Activated CD8-positive, alpha-beta memory T cell treated with anti-CD3 and anti-CD28 coated beads, Interleukin-2, amount 50 U/mL, for 24 hours (primary cell): ENCODE data around the gene BANK1.

Experiments used
- DNase-seq: peaks from one replicate; pipeline ENCODE4 v3.0.0-alpha.2; 2020; ENCODE audit errors: extremely low read depth

BANK1 gene

DNA sequence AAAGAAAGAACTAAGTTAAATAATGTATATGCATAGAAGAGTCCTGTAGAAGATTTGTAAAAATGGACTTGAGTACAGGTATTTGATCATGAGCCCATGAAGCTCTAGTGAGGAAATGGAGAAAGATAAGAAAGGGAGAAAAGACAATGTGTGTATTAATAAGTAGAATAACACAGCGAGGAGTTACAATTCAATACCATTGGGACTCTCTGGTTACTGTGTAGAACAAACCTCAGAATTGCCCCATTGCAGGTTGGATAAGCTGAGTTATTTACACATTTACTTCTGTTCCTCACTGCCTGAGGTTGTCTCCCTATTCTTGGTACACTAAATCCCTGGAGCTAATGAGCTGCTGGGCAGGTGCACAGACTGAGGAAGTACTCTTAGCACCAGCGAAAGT lies 33.3 kb downstream of the BANK1 start:
- no peak for DNase-seq

DNA sequence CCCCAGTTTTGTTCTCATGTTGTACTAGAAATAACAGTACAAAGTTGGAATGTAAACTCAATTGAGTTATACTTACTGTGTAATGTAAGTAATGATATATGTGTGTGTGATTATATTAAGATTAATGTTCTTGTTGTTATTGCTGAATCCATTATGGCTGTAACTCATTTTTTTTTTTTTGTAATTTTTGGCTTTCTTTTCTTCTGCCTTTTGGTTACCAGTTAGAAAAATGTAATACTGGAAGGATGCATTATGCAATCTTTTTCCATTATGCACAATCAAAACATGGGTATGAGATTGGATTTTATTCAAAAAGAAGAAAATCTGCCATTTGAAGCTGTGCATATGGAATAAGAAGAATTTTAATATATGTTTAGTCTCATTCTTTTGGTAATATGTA lies 34.0 kb downstream of the BANK1 start:
- DNase-seq, result no peak

DNA sequence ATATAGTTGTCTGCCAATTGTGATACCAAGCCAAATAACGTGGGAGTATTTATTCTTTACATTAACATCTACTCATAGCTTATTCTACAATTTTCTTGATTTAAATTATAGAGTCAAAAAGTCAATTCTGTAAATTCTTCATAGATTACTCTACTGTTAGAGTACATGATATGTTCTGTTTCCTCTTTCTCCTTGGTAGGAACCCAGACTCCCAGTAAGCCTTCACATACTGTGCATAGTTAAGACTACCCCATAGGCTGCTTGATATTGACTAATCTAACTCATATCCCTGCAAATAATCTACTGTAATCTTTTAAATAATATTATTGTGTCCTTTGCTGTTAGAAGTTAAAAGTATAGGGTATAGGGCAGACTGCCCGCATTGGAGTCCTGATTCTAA lies 35.4 kb downstream of the BANK1 start:
- no peak for DNase-seq

DNA sequence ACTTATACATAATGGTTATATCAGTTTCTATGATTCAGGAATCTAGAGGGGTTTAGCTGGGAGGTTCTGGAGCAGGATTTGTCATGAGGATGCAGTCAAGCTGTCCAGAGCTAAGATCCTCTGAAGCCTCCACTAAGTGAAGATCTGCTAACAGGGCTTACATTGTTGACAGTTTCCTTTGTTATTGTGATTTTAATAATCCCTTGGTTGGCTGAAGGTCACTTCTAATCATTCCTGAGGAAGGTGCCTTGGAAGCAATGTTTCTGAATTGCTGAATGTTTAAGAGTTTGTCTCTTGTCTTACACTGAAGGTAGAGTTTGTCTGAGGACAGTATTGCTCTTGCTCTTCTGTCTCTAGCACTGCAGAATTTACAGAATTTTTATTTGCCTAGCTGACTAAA lies 41.3 kb downstream of the BANK1 start:
- no peak for DNase-seq

GRCh38 chr4:101833480-101833879 lies 43.0 kb downstream of the BANK1 start:
- DNase-seq, result no peak

DNA sequence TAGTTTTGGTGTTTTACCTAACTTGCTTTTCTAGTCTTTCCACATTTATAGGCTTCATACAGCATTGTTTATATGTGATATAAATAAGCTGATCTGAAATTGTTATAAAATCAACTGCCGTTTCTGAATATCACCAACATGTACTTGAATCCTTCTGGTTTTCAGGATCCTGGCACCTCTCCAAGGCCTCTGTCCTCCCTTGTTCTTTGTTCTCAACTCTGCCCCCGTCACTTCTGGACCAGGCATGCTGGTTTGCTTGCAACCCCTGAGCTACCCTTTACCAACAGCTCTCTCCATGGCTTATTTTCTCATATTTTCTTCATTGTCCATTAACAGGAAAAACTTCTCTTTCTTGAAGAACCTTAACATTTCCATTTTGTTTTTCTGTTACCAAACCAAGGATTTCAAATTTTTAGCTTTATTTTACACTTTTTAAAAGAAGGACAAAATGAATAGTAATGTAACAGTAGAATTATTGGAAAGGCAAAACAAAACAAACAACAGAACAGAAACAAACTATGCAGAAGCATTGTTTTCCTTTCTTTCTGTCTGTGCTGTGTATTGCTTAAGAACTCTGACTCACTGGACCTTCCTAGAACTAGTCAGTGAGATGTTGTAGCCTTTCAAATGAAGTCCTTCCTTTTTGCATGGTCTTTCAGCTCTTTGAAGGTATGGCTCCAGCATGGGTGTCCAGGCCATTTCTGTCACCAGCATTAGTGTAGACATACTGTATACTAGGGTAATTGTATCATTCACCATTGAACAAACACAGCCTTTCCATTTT lies 44.8 kb downstream of the BANK1 start:
- DNase-seq, result no peak

GRCh38 chr4:101843054-101843453 lies 52.5 kb downstream of the BANK1 start:
- no peak for DNase-seq

- DNase-seq, result no peak
These were observed 56.0 kb downstream of the BANK1 start for GRCh38 chr4:101846550-101846949.

DNA sequence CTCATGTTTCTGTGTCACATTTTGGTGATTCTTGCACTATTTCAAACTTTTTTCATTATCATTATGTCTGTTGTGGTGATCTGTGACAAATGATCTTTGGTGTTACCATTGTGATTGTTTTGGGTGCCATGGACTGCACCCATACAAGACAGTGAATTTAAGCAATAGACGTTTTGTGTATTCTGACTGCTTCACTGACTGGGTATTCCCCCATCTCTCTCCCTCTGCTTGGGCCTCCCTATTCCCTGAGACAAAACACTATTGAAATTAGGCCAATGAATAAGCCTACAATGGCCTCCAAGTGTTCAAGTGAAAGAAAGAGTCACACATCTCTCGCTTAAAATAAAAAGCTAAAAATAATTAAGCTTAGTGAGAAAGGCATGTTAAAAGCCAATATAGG lies 60.2 kb downstream of the BANK1 start:
- no peak for DNase-seq

DNA sequence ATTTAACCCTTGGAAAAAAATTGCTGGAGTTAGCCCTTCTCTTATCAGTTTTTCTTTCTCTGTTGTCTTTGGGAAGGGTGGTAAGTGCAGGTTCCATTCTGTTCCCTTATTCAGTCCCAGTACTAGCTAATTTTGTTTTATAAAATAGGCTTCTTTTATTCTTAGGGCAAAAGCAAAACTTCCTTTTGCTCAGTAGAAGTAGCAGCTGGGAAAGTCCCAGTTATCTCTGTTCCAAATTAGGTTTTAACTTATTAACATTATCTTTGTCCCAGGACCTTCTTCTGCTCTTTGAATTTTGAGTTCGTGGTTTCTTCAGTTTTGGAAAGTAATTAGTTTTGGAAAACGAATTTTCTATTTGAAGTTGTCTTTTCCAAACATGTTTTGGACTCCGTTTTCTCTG lies 61.1 kb downstream of the BANK1 start:
- DNase-seq, result no peak

DNA sequence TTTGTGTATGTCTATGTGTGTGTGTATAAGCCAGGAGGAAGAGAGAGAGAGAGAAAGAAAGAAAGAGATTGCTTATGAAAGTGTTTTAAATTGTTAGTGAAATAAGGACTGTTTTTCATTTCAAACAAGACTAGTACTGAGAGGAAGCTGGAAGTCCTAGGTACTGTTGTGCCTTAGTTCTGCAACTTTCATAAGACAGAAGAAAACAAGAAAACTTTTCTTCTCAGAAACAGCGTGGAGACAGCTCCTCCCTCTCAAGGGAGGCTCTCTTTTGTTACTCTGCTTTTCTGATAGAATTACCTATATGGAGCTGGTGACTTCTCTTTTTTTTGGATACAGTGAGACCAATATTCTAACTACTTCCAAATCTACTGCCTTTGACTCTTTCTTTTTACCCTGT lies 62.5 kb downstream of the BANK1 start:
- no peak for DNase-seq

DNA sequence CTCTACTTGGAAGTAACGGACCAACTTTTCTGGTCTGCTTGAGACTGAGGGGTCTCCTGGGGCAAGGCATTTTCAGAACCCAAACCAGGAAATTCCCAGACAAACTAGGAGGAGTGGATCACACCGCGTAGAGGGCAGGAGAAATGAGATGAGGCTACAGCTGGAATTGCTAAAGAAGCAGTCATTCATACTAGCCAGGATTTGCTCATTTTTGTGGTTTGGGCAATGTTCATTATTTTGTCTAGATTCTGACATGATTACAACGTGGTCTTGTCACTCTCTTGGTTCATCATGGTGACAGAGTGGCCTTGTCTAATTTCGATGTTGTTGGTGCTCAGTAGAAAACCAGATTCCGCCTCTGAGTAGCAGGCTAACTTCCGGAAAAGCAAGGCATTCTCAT lies 63.2 kb downstream of the BANK1 start:
- no peak for DNase-seq

- no peak for DNase-seq
These were observed 64.7 kb downstream of the BANK1 start for GRCh38 chr4:101855239-101855638.

DNA sequence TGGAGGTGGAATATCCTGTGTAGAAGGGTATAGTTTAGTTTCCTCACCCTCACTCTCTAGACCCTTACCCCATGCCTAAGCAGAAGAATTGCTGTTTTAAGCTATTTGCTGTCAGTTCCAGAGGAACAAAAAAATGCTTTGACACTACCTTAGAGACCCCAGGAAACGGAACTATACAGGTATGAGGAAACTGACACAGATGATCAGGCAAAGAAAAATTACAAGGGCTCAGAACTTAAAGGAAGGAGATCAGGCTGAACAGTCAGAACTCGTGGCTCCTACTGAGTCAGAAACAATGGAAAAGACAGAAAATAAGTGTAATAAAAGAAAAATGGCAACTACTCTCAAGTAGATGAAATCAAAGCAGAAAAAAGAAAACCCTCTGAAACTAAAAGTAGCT lies 65.6 kb downstream of the BANK1 start:
- DNase-seq, result no peak

GRCh38 chr4:101857176-101857575 lies 66.6 kb downstream of the BANK1 start:
- DNase-seq, result no peak

DNA sequence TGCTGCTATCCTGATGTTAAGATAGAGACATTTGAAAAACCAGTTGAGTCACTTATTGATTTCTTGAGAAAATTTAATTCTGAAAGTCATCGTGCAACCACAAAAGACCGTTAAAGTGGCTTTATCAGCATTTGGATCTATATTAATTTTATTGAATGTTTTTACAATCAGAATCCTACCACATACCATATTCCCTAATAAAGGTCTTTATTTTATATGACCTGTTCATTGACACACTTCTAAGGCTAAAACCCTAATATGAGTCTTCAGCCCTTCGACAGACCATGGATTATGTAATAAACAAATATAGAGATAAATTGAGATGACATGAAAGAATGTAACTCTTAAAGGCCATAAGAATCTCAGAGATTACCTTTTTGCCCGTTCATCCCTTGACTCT lies 68.1 kb downstream of the BANK1 start:
- no peak for DNase-seq

DNA sequence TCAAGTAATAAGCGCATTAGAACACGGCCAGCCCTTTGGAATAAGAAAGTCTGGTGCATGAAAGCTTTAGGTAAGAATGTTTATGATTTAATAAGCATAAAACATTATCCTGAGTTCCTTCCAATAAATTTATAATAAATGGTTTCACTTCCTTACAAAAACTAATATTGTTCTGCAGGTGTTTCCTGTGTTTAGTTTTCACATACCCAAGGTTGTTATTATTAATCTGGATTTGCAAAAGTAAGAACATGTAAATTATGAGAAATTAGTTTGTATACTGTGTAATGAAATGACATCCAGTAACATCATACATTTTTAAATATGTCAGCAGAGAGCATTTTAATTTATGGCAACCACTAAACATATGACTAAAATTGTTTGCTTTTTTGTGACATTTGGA lies 72.1 kb downstream of the BANK1 start:
- no peak for DNase-seq

DNA sequence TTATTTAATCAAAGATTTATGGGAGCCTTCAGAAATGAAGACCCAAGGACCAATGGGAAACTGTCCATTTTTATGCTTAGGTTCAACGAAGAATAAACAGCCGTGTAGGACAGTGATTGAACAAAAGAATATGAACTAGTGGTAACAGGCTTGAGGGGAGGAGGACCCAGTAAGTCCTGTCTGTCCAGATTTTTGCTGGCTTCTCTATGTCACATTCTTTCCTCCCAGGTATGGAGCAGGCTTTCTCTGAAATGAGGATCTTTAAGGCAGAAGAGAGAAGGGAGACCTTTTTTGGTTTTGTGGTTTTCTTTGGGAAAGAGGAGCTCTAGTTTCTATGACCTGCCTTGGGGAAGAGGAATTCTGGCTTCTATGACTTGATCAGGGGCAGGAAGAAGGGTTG lies 74.1 kb downstream of the BANK1 start:
- no peak for DNase-seq

DNA sequence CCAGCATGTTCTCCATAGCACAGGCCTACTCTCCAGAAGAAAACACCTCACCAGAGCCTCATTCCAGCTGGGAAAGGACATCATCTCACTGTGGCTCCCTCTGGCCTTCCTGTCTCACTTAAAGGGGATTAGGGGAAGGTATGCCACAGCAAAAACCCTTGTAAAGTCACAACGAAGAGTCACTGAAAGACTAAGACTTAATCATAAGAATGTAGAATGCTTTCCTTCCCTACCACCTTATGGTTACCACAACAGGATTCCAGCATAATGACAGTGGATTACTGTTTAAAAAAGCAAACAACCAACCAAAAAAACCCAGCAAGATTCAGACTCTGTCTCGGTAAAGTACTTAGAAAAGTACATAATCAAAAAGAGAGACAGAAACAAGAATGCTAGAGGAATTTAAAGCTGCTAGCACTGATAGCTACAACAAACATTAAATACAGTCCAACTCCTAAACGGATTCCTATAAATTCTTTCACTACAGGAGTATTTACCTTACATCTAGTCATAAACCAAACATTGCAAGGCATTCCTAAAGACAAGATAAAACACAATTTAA lies 75.1 kb downstream of the BANK1 start:
- no peak for DNase-seq

- DNase-seq, result no peak
These were observed 80.3 kb downstream of the BANK1 start for GRCh38 chr4:101870874-101871273.

- DNase-seq, result no peak
These were observed 81.6 kb downstream of the BANK1 start for GRCh38 chr4:101871962-101872676.

DNA sequence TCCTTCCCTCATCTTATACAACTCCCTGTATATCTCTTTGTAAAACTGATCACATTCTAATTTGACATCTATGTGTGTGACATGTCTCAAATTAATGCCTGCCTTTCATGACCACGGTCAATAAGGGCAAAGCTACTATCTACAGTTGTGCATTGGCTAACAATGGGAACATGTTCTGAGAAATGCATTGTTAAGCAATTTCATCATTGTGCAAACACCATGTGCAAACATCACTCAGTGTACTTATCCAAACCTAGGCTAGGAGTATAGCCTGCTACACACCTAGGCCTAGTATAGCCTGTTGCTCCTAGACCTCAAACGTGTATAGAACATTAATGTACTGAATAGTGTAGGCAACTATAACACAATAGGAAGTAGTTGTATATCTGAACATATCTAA lies 95.0 kb downstream of the BANK1 start:
- no peak for DNase-seq

DNA sequence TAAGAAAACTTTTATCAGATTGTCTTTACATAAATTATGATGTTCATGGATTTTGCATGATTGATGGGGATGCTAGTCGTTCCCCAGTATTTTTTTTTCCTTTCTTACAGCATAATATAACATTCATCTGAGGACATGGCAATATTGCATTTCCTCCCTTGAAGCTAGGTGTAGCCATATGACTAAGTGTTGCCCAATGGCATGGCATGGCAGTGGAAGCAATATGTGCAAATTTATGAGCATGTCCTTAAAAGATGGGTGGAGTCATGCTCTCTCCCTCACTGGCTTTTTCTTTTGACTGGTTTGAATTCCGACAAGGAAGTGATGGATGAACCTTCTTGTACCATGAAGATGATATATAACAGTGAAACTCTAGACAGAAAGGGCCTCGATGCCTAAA lies 96.3 kb downstream of the BANK1 start:
- no peak for DNase-seq
